NB4 (cell line): Measurements from ENCODE around the gene KIAA1671.

Source experiments
- DNase-seq: peaks from one replicate; pipeline ENCODE4 v3.0.0; 2010; ENCODE audit warnings: low read depth
- H3K4me3 ChIP-seq: one replicate; pipeline ENCODE4 v1.5.1; 2011; ENCODE audit warnings: mild to moderate bottlenecking, low read depth, low read length, moderate library complexity
- MYC ChIP-seq: IDR thresholded peaks from 2 replicates; pipeline ENCODE4 v1.6.1; 2011; ENCODE audit warnings: low read depth, low read length
- POLR2A ChIP-seq: IDR thresholded peaks from 2 replicates; pipeline ENCODE4 v1.6.1; 2011; ENCODE audit warnings: mild to moderate bottlenecking; ENCODE audit not compliant: insufficient read length; ENCODE audit errors: extremely low read depth
- TF ChIP-seq, protein P1 (sequence below): IDR thresholded peaks from 2 replicates; pipeline ENCODE4 v1.6.1; 2011; ENCODE audit warnings: low read depth, low read length
- TF ChIP-seq, protein P2 (sequence below): IDR thresholded peaks from one replicate; pipeline ENCODE4 v1.5.1; 2012; ENCODE audit warnings: low read depth, low read length

KIAA1671 gene

GRCh38 chr22:25193548-25193947 lies 241.0 kb downstream of the KIAA1671 start:
- H3K4me3 ChIP-seq = no peak overlapping the region
- TF ChIP-seq POLR2A = no peak
- TF ChIP-seq MYC = no peak
- TF ChIP-seq, protein P1, sequence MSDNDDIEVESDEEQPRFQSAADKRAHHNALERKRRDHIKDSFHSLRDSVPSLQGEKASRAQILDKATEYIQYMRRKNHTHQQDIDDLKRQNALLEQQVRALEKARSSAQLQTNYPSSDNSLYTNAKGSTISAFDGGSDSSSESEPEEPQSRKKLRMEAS = no peak
- TF ChIP-seq, protein P2, sequence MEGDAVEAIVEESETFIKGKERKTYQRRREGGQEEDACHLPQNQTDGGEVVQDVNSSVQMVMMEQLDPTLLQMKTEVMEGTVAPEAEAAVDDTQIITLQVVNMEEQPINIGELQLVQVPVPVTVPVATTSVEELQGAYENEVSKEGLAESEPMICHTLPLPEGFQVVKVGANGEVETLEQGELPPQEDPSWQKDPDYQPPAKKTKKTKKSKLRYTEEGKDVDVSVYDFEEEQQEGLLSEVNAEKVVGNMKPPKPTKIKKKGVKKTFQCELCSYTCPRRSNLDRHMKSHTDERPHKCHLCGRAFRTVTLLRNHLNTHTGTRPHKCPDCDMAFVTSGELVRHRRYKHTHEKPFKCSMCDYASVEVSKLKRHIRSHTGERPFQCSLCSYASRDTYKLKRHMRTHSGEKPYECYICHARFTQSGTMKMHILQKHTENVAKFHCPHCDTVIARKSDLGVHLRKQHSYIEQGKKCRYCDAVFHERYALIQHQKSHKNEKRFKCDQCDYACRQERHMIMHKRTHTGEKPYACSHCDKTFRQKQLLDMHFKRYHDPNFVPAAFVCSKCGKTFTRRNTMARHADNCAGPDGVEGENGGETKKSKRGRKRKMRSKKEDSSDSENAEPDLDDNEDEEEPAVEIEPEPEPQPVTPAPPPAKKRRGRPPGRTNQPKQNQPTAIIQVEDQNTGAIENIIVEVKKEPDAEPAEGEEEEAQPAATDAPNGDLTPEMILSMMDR = no peak
- no peak for DNase-seq

DNA sequence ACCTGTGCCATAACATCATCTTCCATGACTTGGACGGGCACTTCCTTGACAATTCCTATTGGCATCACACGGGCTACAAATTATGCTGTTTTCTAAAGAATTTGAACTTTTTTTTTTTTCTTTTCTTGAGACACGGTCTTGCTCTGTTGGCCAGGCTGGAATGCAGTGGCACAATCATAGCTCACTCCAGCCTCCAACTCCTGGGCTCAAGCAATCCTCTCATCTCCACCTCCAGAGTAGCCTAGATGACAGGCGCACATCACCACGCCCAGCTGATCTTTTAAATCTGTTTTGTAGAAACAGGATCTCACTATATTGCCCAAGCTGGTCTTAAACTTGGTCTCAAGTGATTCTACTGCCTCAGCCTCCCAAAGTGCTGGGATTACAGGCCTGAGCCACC lies 243.8 kb downstream of the KIAA1671 start:
- no peak overlapping the region for H3K4me3 ChIP-seq
- no peak for DNase-seq
- TF ChIP-seq, protein P2 = no peak
- no peak for TF ChIP-seq POLR2A
- TF ChIP-seq, protein P1 = no peak
- no peak for TF ChIP-seq MYC

- TF ChIP-seq, protein P2 = no peak
- no peak for TF ChIP-seq POLR2A
- no peak for TF ChIP-seq MYC
- TF ChIP-seq, protein P1 = no peak
- H3K4me3 ChIP-seq = no peak overlapping the region
- DNase-seq = no peak
Measured at GRCh38 chr22:25197340-25197739, 244.8 kb downstream of the KIAA1671 start.

GRCh38 chr22:25199731-25200520 lies 247.4 kb downstream of the KIAA1671 start, which contains the start of gene CRYBB3:
Gene CRYBB3, plus strand, starts transcription at chr22:25199858. Its CDS starts 1,539 bp downstream, at chr22:25201397.
- DNase-seq = no peak
- no peak within 1 kb of the TSS for H3K4me3 ChIP-seq
- no peak for TF ChIP-seq POLR2A
- TF ChIP-seq, protein P1 = no peak
- TF ChIP-seq MYC = no peak
- TF ChIP-seq, protein P2 = no peak

GRCh38 chr22:25200967-25201366 lies 248.5 kb downstream of the KIAA1671 start:
- TF ChIP-seq POLR2A = no peak
- TF ChIP-seq MYC = no peak
- TF ChIP-seq, protein P1 = no peak
- TF ChIP-seq, protein P2 = no peak
- no peak for DNase-seq

More at GRCh38 chr22:25200967-25201366, 248.5 kb downstream of the KIAA1671 start:
- no peak overlapping the region for H3K4me3 ChIP-seq
